ENCODE measurements around the gene NARF.

- TF ChIP-seq CTCF (IDR thresholded peaks at IDR 0.05) (no peak), POLR2A (IDR thresholded peaks at IDR 0.05) (no peak)
Observed at GRCh38 chr17:82424863-82425159, 33.7 kb upstream of the NARF start.

Measured in esophagus squamous epithelium (tissue), 4 donors.